Measurements from ENCODE around the gene OR2A42.
"Not testable (repeated sequence)": the region's sequence is repeated elsewhere in the genome, so short reads cannot be mapped to it uniquely, and the experiment has no call there.

DNA sequence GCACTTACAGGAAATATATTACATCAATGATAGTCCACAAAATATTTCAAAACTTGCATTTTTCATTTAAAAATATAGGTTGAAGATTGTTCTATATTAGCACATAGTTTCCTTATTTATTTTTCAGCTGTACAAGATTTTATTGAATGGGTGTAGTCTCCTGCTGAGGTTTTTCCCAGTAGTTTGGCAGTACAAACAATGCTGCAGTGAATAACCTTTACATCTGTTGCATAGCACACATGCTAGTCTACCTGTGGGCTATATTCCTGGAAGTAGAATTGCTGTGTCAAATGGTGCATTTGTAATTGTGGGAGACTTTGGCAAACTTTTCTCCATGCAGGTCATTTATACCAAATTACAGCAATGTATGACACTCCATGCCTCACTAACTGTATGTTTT is 18.9 kb downstream of the OR2A42 start:
- TF ChIP-seq, protein P1, sequence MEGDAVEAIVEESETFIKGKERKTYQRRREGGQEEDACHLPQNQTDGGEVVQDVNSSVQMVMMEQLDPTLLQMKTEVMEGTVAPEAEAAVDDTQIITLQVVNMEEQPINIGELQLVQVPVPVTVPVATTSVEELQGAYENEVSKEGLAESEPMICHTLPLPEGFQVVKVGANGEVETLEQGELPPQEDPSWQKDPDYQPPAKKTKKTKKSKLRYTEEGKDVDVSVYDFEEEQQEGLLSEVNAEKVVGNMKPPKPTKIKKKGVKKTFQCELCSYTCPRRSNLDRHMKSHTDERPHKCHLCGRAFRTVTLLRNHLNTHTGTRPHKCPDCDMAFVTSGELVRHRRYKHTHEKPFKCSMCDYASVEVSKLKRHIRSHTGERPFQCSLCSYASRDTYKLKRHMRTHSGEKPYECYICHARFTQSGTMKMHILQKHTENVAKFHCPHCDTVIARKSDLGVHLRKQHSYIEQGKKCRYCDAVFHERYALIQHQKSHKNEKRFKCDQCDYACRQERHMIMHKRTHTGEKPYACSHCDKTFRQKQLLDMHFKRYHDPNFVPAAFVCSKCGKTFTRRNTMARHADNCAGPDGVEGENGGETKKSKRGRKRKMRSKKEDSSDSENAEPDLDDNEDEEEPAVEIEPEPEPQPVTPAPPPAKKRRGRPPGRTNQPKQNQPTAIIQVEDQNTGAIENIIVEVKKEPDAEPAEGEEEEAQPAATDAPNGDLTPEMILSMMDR (IDR thresholded peaks at IDR 0.05; ENCODE audit: low read depth, low read length) = not testable (repeated sequence)
- TF ChIP-seq EZH2phosphoT487 (IDR thresholded peaks at IDR 0.05; ENCODE audit: low read depth) = not testable (repeated sequence)

Measured in OCI-LY3 (cell line).